Activated CD4-positive, alpha-beta T cell treated with anti-CD3 and anti-CD28 coated beads, Interleukin-2, amount 10 ng/mL, durations not matched to agents 24 days and 14 days (primary cell): ENCODE measurements around the gene ZNF841. TPM values are rescaled to one million over a fixed set of nuclear protein-coding genes. Genes with fewer than 3 reads are reported as not detected.
"Not testable (repeated sequence)": the region's sequence is repeated elsewhere in the genome, so short reads cannot be mapped to it uniquely, and the experiment has no call there.

Experiments used
- DNase-seq: peaks from one replicate; pipeline ENCODE4 v3.0.0; 2022
- H3K27ac Mint-ChIP-seq: one replicate; pipeline ENCODE4 v1.8.0; 2022; ENCODE audit warnings: mild to moderate bottlenecking, mixed read lengths
- H3K27me3 Mint-ChIP-seq: one replicate; pipeline ENCODE4 v1.8.0; 2022; ENCODE audit warnings: mixed read lengths
- H3K36me3 Mint-ChIP-seq: one replicate; pipeline ENCODE4 v1.8.0; 2022; ENCODE audit warnings: low read depth, mild to moderate bottlenecking, mixed read lengths
- H3K4me1 Mint-ChIP-seq: one replicate; pipeline ENCODE4 v1.8.0; 2021; ENCODE audit warnings: mixed read lengths
- H3K4me3 Mint-ChIP-seq: one replicate; pipeline ENCODE4 v1.8.0; 2022; ENCODE audit warnings: mild to moderate bottlenecking, moderate library complexity, mixed read lengths
- H3K9me3 Mint-ChIP-seq: one replicate; pipeline ENCODE4 v1.8.0; 2021; ENCODE audit warnings: mixed read lengths
- intact Hi-C: fragments of 100-400 bp; cut with micrococcal nuclease; formaldehyde crosslinking; loops from one replicate; pipeline ENCODE4 v1.15.1; 2023
- total RNA-seq: library from RNA; stranded (reverse); gene quantifications from 2 replicates; pipeline ENCODE4 v1.2.3, GENCODE V29; 2022

The ZNF841 gene
- total RNA-seq, 1 donor from 2014 or later = 12.5 TPM

DNA sequence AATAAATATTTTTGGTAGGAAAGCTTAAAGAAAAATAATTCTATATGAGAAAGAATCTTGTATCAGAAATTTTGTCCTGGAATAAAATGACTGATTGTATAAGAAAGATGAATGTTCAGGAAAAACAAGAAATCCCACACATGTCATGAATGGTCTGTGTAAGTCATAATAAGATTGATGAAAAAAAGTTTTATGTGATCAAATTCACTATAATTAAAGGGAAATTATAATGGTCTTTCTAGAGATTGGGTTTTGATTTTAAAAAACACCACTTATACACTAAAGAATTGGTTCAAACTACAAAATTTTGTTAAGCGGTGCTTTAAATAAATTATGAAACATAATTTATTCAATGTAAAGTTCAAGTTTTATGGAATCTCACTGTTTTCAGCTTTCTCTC, 7.2 kb upstream of the ZNF841 start:
- Mint-ChIP-seq H3K36me3 (peaks cover 2% of the 10 kb centered on the region), H3K27me3 (no peaks in the 10 kb centered on the region), H3K4me3 (no peak overlapping the region), H3K9me3 (peaks cover 18% of the 10 kb centered on the region), H3K27ac (no peak overlapping the region), H3K4me1 (no peaks in the 10 kb centered on the region)
- DNase-seq = no peak
- intact Hi-C loops = no loop called here

DNA sequence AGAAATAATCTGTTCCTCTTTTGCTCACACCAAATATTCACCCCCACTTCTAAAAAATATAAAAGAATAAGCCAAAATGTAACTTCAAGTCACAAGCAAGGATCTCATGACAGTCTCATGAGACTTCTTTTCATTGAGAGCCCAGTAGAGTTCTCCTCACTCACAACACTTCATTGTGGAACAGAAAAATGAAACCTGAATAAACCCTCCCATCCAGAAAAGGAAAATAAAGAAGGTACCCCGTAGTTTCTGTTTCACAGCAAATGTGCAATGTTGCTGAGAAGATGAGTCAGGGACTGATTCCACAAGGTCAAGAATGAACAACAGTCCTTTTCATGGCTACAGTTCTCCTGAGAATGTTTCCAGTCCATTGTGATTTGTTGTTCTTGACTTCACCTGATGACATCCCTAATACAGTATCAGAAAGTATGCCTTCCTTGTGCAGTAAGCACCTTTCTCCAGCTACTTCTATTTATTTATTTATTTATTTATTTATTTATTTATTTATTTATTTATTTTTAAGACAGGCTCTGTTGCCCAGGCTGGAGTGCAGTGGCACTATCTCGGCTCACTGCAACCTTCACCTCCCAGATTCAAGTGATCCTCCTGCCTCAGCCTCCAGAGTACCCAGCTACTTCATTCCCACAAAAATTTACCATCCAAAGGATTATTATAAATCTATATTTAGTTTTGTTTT, 6.4 kb upstream of the ZNF841 start:
- no peak for DNase-seq
- intact Hi-C loops = no loop called here
- Mint-ChIP-seq H3K36me3 (peaks cover 2% of the 10 kb centered on the region), H3K4me3 (no peak overlapping the region), H3K27ac (no peak overlapping the region), H3K27me3 (no peaks in the 10 kb centered on the region), H3K9me3 (peaks cover 12% of the 10 kb centered on the region), H3K4me1 (no peaks in the 10 kb centered on the region)

DNA sequence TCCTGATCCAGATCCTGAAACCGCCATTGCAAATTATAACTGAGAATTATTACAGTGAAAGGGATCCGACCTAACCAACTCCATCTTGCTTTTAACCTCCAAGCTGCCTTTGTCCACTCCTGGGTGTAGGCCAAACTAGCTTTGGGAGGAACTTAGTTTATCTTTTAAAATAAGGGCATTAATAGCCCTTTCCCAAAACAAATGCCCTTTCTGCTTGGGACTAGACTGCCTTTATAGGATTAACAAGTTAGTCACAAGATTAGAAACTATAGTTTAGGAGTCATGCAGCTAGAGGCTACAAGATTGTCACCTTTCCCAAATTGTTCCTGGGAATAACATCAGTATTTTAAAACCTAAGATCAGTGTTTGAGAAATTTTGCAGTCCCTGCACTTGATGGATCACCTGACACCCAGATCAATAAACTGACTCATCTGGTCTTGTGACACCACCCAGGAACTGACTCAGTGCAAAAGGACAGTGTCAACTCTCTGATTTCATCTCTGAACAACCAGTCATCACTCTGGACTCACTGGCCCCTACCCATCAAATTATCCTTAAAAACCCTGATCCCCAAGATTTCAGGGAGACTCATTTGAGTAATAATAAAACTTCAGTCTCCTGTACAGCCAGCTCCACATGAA, 4.1 kb upstream of the ZNF841 start:
- Mint-ChIP-seq H3K27me3 (no peaks in the 10 kb centered on the region), H3K27ac (no peak overlapping the region), H3K4me1 (peaks cover 5% of the 10 kb centered on the region), H3K36me3 (peaks cover 13% of the 10 kb centered on the region), H3K9me3 (peaks cover 20% of the 10 kb centered on the region), H3K4me3 (no peak overlapping the region)
- no peak for DNase-seq
- intact Hi-C loops = no loop called here

- Mint-ChIP-seq H3K36me3 (peaks cover 44% of the 10 kb centered on the region), H3K4me3 (peak overlapping the region; percentile 93), H3K9me3 (peaks cover 32% of the 10 kb centered on the region), H3K4me1 (peaks cover 17% of the 10 kb centered on the region)
- H3K27ac Mint-ChIP-seq, intact Hi-C loops, H3K27me3 Mint-ChIP-seq, DNase-seq: not testable (repeated sequence)
These were observed 851 bp upstream of the ZNF841 start for GRCh38 chr19:52096416-52096815.

DNA sequence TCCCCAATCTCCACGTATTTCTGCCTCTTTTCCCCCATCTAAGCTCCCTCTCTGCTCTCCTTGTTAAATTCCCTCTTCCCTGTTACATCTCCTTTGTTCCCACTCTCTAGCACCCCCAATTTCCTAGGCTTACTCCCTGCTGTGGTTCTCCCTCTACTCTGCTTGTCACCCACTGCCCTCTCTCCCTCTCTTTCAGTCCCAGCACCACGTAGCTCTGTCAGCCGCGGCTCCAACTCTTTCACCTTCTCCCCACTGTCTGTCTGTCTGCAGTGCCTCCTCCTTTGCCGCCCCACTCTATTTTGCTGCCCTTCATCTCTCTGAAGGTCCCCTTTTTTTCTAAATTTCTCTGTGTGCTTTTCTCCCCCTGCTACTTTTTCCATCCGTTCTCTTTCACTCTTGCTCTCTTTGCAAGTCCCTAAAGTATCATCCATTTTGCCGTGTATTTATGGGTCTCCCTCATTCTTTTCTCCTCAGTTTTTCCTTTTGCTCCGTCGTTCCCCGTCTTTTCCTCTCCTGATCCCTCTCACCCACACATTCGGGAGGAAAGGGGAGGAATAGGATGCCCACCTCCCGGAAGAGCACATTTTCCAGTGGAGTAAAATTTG, 937 bp downstream of the ZNF841 start:
- Mint-ChIP-seq H3K27ac (peak overlapping the region; percentile 91), H3K9me3 (peaks cover 31% of the 10 kb centered on the region), H3K36me3 (peaks cover 62% of the 10 kb centered on the region), H3K27me3 (no peaks in the 10 kb centered on the region), H3K4me1 (peaks cover 17% of the 10 kb centered on the region), H3K4me3 (peak overlapping the region; percentile 93)
- no peak for DNase-seq
- intact Hi-C loops = no loop called here

DNA sequence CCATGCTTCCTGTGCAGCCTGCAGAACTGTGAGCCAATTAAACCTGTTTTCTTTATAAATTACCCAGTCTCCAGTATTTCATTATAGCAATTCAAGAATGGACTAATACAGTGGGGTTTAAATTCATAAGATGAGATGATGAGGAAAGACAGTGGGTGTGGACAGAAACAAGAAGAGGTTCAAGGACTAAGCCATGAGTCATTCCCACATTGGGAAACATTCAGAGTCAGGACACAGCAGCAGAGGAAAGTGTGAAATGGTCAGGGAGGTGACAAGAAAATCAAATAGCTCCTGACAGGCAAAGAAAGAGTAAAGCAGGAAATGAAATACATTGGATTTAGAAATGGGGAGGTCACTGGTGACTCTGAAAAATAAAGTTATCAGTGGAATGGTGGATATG, 9.1 kb downstream of the ZNF841 start:
- Mint-ChIP-seq H3K4me3 (no peak overlapping the region), H3K27ac (no peak overlapping the region), H3K36me3 (peaks cover 94% of the 10 kb centered on the region), H3K4me1 (no peaks in the 10 kb centered on the region), H3K27me3 (no peaks in the 10 kb centered on the region), H3K9me3 (peaks cover 36% of the 10 kb centered on the region)
- intact Hi-C loops = no loop called here
- DNase-seq = no peak

GRCh38 chr19:52070496-52070895, 25.1 kb downstream of the ZNF841 start:
- Mint-ChIP-seq H3K4me3 (no peak overlapping the region), H3K36me3 (peaks cover 93% of the 10 kb centered on the region), H3K4me1 (no peaks in the 10 kb centered on the region), H3K9me3 (peaks cover 56% of the 10 kb centered on the region), H3K27ac (no peak overlapping the region), H3K27me3 (no peaks in the 10 kb centered on the region)
- no peak for DNase-seq
- intact Hi-C loops = no loop called here

DNA sequence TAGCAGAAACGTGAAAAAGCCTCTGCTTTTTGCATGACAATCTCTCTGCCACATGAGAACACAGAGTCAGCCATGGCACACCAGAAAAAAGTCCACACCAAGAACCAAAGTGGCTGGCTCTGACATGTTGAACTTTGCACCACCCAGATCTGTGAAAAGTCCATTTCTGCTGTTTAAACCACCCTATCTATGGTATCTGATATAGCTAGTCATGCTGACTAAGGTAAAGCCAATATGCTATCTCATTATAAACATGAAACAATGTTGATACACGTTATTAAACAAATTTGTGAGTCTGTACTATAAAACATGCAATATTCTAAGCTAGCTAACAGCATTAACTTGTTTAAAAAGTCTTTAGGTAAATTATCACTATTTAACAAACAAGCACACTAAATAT, 25.9 kb downstream of the ZNF841 start:
- H3K27ac Mint-ChIP-seq = no peak overlapping the region
- no peaks in the 10 kb centered on the region for H3K27me3 Mint-ChIP-seq
- H3K36me3 Mint-ChIP-seq = peaks cover 91% of the 10 kb centered on the region
- intact Hi-C loops = no loop called here
- no peak for DNase-seq
- no peaks in the 10 kb centered on the region for H3K4me1 Mint-ChIP-seq
- no peak overlapping the region for H3K4me3 Mint-ChIP-seq
- peaks cover 52% of the 10 kb centered on the region for H3K9me3 Mint-ChIP-seq

- intact Hi-C loops = no loop called here
- H3K36me3 Mint-ChIP-seq = peaks cover 83% of the 10 kb centered on the region
- no peaks in the 10 kb centered on the region for H3K27me3 Mint-ChIP-seq
- H3K4me1 Mint-ChIP-seq = no peaks in the 10 kb centered on the region
- no peak overlapping the region for H3K27ac Mint-ChIP-seq
- peaks cover 38% of the 10 kb centered on the region for H3K9me3 Mint-ChIP-seq
- DNase-seq = no peak
- H3K4me3 Mint-ChIP-seq = no peak overlapping the region
These were observed 29.2 kb downstream of the ZNF841 start for GRCh38 chr19:52066258-52066863.

DNA sequence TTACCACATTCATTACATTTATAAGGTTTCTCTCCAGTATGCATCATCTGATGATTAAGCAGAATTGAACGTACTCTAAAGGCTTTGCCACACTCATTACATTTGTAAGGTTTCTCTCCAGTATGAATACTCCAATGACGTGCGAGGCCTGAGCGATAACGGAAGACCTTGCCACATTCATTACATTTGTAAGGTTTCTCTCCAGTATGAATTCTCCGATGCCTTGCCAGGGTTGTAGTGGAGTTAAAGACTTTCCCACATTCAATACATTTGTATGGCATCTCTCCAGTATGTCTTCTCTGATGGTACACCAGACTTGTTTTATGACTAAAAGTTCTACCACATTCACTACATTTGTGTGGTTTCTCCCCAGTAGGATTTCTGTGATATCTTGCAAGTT, 30.2 kb downstream of the ZNF841 start:
- peaks cover 74% of the 10 kb centered on the region for H3K36me3 Mint-ChIP-seq
- H3K4me3 Mint-ChIP-seq = no peak overlapping the region
- no peaks in the 10 kb centered on the region for H3K4me1 Mint-ChIP-seq
- H3K27ac Mint-ChIP-seq = no peak overlapping the region
- H3K9me3 Mint-ChIP-seq = peaks cover 33% of the 10 kb centered on the region
- H3K27me3 Mint-ChIP-seq = no peaks in the 10 kb centered on the region
- DNase-seq = no peak
- intact Hi-C loops = no loop called here

- H3K4me1 Mint-ChIP-seq, DNase-seq, H3K4me3 Mint-ChIP-seq, H3K27ac Mint-ChIP-seq, intact Hi-C loops, H3K27me3 Mint-ChIP-seq: not testable (repeated sequence)
- H3K9me3 Mint-ChIP-seq = peaks cover 36% of the 10 kb centered on the region
- H3K36me3 Mint-ChIP-seq = peaks cover 38% of the 10 kb centered on the region
These were observed 39.1 kb downstream of the ZNF841 start for GRCh38 chr19:52056480-52056879.

DNA sequence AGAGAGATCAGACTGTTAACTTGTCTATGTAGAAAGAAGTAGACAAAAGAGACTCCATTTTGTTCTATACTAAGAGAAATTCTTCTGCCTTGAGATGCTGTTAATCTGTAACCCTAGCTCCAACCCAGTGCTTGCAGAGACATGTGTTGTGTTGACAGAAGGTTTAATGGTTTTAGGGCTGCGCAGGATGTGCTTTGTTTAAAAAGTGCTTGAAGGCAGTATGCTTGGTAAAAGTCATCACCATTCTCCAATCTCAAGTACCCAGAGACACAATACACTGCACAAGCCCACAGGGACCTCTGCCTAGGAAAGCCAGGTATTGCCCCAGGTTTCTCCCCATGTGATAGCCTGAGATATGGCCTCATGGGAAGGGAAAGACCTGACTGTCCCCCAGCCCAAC, 43.8 kb downstream of the ZNF841 start:
- DNase-seq, intact Hi-C loops, H3K27me3 Mint-ChIP-seq, H3K27ac Mint-ChIP-seq, H3K4me3 Mint-ChIP-seq: not testable (repeated sequence)
- Mint-ChIP-seq H3K4me1 (peaks cover 21% of the 10 kb centered on the region), H3K36me3 (peaks cover 69% of the 10 kb centered on the region), H3K9me3 (peaks cover 52% of the 10 kb centered on the region)

- Mint-ChIP-seq H3K27me3 (no peaks in the 10 kb centered on the region), H3K9me3 (peaks cover 48% of the 10 kb centered on the region), H3K4me1 (peaks cover 21% of the 10 kb centered on the region), H3K27ac (peak within 1 kb of the TSS; percentile 99), H3K36me3 (peaks cover 82% of the 10 kb centered on the region), H3K4me3 (peak within 1 kb of the TSS; percentile 98)
- peak; percentile 94 for DNase-seq
- intact Hi-C loops = loop anchor here (1.0 to 2.0 kb wide), 7 partner anchors 21 to 488 kb away; partner anchors contain the start of genes ZNF350, ZNF613, ZNF614 and ZNF615
These were observed 46.7 kb downstream of the ZNF841 start, which contains the start of gene ZNF432 for GRCh38 chr19:52048555-52049501. Gene ZNF432 (minus strand): TSS chr19:52048838. CDS start chr19:52046868, 1,970 bp downstream.
